ENCODE measurements around the gene SEMA6C.

The SEMA6C gene

DNA sequence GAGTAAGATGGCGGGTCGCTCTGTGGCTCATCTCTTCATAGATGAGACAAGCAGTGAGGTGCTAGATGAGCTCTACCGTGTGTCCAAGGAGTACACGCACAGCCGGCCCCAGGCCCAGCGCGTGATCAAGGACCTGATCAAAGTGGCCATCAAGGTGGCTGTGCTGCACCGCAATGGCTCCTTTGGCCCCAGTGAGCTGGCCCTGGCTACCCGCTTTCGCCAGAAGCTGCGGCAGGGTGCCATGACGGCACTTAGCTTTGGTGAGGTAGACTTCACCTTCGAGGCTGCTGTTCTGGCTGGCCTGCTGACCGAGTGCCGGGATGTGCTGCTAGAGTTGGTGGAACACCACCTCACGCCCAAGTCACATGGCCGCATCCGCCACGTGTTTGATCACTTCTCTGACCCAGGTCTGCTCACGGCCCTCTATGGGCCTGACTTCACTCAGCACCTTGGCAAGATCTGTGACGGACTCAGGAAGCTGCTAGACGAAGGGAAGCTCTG, 12.4 kb upstream of the SEMA6C start:
- DNase-seq (ENCODE audit: low spot score), result no peak
- TF ChIP-seq, protein P1, sequence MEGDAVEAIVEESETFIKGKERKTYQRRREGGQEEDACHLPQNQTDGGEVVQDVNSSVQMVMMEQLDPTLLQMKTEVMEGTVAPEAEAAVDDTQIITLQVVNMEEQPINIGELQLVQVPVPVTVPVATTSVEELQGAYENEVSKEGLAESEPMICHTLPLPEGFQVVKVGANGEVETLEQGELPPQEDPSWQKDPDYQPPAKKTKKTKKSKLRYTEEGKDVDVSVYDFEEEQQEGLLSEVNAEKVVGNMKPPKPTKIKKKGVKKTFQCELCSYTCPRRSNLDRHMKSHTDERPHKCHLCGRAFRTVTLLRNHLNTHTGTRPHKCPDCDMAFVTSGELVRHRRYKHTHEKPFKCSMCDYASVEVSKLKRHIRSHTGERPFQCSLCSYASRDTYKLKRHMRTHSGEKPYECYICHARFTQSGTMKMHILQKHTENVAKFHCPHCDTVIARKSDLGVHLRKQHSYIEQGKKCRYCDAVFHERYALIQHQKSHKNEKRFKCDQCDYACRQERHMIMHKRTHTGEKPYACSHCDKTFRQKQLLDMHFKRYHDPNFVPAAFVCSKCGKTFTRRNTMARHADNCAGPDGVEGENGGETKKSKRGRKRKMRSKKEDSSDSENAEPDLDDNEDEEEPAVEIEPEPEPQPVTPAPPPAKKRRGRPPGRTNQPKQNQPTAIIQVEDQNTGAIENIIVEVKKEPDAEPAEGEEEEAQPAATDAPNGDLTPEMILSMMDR (IDR thresholded peaks at IDR 0.05; ENCODE audit: borderline replicate concordance, control extremely low read depth, extremely low read depth, insufficient read depth, missing control alignments), result no peak
- in situ Hi-C loops (cut with MboI; ENCODE audit: low sequenced_read_pairs, unreplicated experiment), result loop anchor here (10.0 kb wide), 1 partner anchor 64 kb away; no protein-coding TSS in a partner anchor

DNA sequence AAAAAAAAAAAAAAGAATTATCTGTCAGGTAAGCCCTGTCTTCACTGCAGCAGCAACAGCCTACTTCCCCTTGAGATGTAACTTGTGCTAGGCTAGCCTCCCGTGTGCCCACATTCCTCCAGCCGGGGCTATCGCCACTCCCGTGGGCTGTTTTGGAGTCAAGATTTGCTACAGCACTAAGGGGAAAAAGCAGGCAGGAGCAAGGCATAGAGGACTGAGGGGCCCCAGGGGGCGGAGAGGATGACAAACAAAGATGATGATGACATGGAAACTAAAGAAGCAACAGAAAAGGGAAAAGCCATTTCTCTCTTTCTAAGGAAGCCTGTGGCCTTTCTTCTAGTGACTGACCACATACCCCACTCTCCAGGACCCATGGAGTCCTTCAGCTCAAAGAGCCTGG, 11.9 kb upstream of the SEMA6C start:
- in situ Hi-C loops (cut with MboI; ENCODE audit: low sequenced_read_pairs, unreplicated experiment), result loop anchor here (10.0 kb wide), 1 partner anchor 64 kb away; no protein-coding TSS in a partner anchor
- TF ChIP-seq, protein P1 (IDR thresholded peaks at IDR 0.05; ENCODE audit: borderline replicate concordance, control extremely low read depth, extremely low read depth, insufficient read depth, missing control alignments), result no peak
- no peak for DNase-seq (ENCODE audit: low spot score)

DNA sequence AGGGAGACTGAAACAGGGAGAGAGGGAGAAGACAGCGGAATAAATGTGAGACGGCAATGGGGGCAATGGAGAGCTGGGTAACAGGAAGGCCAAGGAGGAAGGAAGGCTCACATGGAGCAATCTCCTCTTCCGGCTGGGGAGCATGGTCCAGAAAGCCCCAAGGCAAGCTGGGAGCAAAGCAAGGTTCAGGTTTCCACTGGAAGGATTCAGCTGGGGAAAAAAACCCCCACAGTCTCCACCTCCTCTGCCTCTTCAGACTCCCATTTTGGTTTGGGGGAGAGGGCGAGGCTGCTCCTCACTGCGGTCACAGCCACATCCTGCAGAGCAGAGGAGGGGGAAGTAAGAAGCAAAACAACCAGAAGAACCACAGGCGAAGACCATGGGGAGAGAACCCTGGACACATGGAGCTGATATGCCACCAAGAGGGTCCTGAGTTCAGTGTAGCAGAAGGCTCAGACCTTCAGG, 10.7 kb upstream of the SEMA6C start:
- DNase-seq (ENCODE audit: low spot score), result no peak
- TF ChIP-seq, protein P1 (IDR thresholded peaks at IDR 0.05; ENCODE audit: borderline replicate concordance, control extremely low read depth, extremely low read depth, insufficient read depth, missing control alignments), result no peak
- in situ Hi-C loops (cut with MboI; ENCODE audit: low sequenced_read_pairs, unreplicated experiment), result loop anchor here (10.0 kb wide), 1 partner anchor 62 kb away; no protein-coding TSS in a partner anchor

DNA sequence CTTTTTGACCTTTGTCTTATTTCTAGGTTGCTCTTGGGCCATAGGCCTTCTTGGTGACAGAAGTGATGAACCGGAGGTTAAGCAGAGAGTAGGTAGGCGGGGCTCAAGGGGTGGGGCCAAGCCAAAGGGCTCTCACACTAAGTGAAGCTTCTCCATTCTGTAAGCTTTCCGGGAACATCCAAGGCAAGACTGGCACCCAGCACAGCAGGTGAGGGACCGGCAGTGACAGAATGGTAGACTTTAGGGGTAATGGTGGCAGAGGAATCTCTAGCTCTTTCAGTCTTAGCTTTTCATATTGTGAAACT, 10.0 kb upstream of the SEMA6C start, which contains the start of gene TNFAIP8L2:
Gene TNFAIP8L2 (plus strand): TSS at position 135 of the 305 bp plus-strand sequence. CDS start 2,049 bp downstream, outside the sequence.
- in situ Hi-C loops (cut with MboI; ENCODE audit: low sequenced_read_pairs, unreplicated experiment), result loop anchor here (10.0 kb wide), 1 partner anchor 62 kb away; no protein-coding TSS in a partner anchor
- peak; percentile 69 for DNase-seq (ENCODE audit: low spot score)
- TF ChIP-seq, protein P1 (IDR thresholded peaks at IDR 0.05; ENCODE audit: borderline replicate concordance, control extremely low read depth, extremely low read depth, insufficient read depth, missing control alignments), result no peak

DNA sequence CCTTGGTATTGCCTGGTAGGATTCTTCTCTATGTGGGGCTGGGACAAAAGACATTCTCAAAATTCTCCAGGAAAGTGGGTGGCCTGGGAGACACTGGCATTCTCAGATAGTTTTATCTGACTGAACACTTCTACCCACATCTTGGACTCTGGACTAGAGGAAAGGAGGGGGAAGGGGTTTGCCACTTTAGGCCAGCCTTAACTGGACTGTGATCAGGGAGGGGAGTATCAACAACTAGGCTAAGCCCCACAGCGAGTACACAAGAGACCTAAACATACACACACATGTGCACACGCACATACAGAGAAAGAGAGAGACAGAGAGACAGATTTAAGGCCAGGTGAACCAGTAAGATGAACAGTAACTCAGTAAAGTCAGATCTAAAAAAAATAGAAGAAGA, 1.2 kb upstream of the SEMA6C start:
- DNase-seq (ENCODE audit: low spot score), result no peak
- TF ChIP-seq, protein P1 (IDR thresholded peaks at IDR 0.05; ENCODE audit: borderline replicate concordance, control extremely low read depth, extremely low read depth, insufficient read depth, missing control alignments), result no peak
- in situ Hi-C loops (cut with MboI; ENCODE audit: low sequenced_read_pairs, unreplicated experiment), result no loop called here

DNA sequence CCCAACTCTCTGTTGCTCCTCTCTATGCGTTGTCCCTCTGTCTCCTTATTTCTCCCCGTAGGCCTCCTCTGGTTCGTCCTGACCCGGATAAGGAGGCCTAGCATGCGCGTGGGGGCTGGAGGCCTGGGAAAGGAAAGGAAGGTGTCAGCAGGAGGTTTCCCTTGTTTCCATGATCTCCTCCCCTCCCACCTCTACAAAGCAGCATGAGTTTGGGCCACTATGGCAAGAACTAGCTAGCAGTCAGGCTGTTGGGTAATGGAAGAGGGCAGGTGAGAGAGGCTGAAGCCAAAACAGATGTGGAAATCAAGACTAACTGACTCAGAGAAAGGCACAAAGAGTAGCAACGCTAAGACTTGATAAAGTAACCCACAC, 687 bp upstream of the SEMA6C start:
- in situ Hi-C loops (cut with MboI; ENCODE audit: low sequenced_read_pairs, unreplicated experiment), result no loop called here
- no peak for DNase-seq (ENCODE audit: low spot score)

More for the DNA sequence above, 687 bp upstream of the SEMA6C start:
- TF ChIP-seq, protein P1 (IDR thresholded peaks at IDR 0.05; ENCODE audit: borderline replicate concordance, control extremely low read depth, extremely low read depth, insufficient read depth, missing control alignments), result no peak

All from GM13976 (cell line).